ENCODE data around the gene CITED1.

DNA sequence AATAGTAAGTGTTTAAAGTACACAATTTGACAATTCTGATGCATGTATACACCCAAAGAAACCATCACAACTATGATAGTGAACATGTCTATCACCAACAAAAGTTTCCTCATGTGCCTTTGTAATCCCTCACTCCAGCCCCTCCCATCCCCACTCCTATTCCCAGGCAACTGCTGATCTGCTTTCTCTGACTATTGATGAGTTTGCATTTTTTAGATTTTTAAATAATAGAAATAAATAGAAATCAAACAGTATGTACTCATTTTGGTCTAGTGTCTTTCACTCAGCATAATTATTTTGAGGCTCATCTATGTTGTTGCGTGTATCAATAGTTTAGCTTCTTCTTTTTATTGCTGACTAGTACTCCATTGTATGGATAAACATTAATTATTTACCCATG, 23.4 kb downstream of the CITED1 start:
- TF ChIP-seq CTCF (conservative IDR thresholded peaks at IDR 0.05; ENCODE audit: low read depth, low read length) (no peak), EZH2 (IDR thresholded peaks at IDR 0.05; ENCODE audit: low read length, unreplicated experiment) (no peak)

All from PC-3 (cell line).